SK-N-SH (cell line): ENCODE measurements around the gene RBM10.

Experiments used
- CTCF ChIP-seq: fragments of 200-600 bp; sonication (generic); IDR thresholded peaks from 2 replicates; pipeline ENCODE4 v1.6.1; 2017; ENCODE audit warnings: antibody characterized with exemption, mild to moderate bottlenecking, moderate library complexity
- EP300 ChIP-seq, 2 experiments: IDR thresholded peaks; 2 replicates each; pipeline versions ENCODE4 v1.4.0 to v1.6.1; 2012; ENCODE audit warnings: borderline replicate concordance in 1 of 2, low read depth in 1 of 2, low read length in 1 of 2
- IRF3 ChIP-seq: fragments of 150-350 bp; IDR thresholded peaks from 2 replicates; pipeline ENCODE4 v1.6.1; 2016; ENCODE audit warnings: mild to moderate bottlenecking, low read depth, low read length
- MAX ChIP-seq: IDR thresholded peaks from 2 replicates; pipeline ENCODE4 v1.4.0; 2012; ENCODE audit warnings: low read depth
- MEF2A ChIP-seq: IDR thresholded peaks from 2 replicates; pipeline ENCODE4 v1.4.0; 2012; ENCODE audit warnings: low read depth, borderline replicate concordance
- POLR2AphosphoS5 ChIP-seq: IDR thresholded peaks from 2 replicates; pipeline ENCODE4 v1.6.1; 2012; ENCODE audit warnings: low read depth, low read length
- RAD21 ChIP-seq: IDR thresholded peaks from 2 replicates; pipeline ENCODE4 v1.6.1; 2012; ENCODE audit warnings: mild to moderate bottlenecking, low read length
- RCOR1 ChIP-seq: fragments of 150-350 bp; IDR thresholded peaks from 2 replicates; pipeline ENCODE4 v1.6.1; 2017; ENCODE audit warnings: antibody characterized with exemption, low read length
- REST ChIP-seq: IDR thresholded peaks from 2 replicates; pipeline ENCODE4 v1.6.1; 2012; ENCODE audit warnings: mild to moderate bottlenecking, low read depth, low read length, moderate library complexity
- TEAD4 ChIP-seq: IDR thresholded peaks from 2 replicates; pipeline ENCODE4 v1.4.0; 2012; ENCODE audit warnings: mild to moderate bottlenecking, borderline replicate concordance; ENCODE audit not compliant: insufficient read depth
- USF1 ChIP-seq: IDR thresholded peaks from 2 replicates; pipeline ENCODE4 v1.4.0; 2012; ENCODE audit warnings: low read depth, borderline replicate concordance

GRCh38 chrX:47169273-47169672, 24.3 kb downstream of the RBM10 start:
- no peak for TF ChIP-seq POLR2AphosphoS5
- TF ChIP-seq CTCF = no peak
- TF ChIP-seq REST = no peak
- TF ChIP-seq EP300 (IDR thresholded peaks at IDR 0.05; ENCODE audit: borderline replicate concordance in 1 of 2, low read depth in 1 of 2, low read length in 1 of 2) = no peak
- no peak for TF ChIP-seq RAD21
- TF ChIP-seq IRF3 = no peak
- TF ChIP-seq USF1 = no peak
- no peak for TF ChIP-seq TEAD4
- no peak for TF ChIP-seq MAX
- no peak for TF ChIP-seq RCOR1
- no peak for TF ChIP-seq MEF2A
